HepG2 (cell line): ENCODE measurements around the gene BEAN1. TPM values are rescaled to one million over a fixed set of nuclear protein-coding genes. Genes with fewer than 3 reads are reported as not detected.
A peak's percentile ranks its signal among the peaks of the same experiment; 100 is the strongest.

Experiments
- ATF7-NPFF ChIP-seq: sonication (generic); formaldehyde crosslinking; IDR thresholded peaks from 2 replicates; pipeline ENCODE4 v1.8.1; 2023; ENCODE audit warnings: mild to moderate bottlenecking, low read depth, missing genetic modification reagents, moderate library complexity
- NR2F2 ChIP-seq: IDR thresholded peaks from 2 replicates; pipeline ENCODE4 v1.6.1; 2012; ENCODE audit warnings: low read depth, inconsistent platforms, borderline replicate concordance
- PHF5A ChIP-seq: IDR thresholded peaks from one replicate; pipeline ENCODE4 v1.6.1; 2018; ENCODE audit warnings: low read depth, missing genetic modification reagents; ENCODE audit not compliant: unreplicated experiment
- SMYD3 ChIP-seq: sonication (generic); formaldehyde crosslinking; IDR thresholded peaks from 2 replicates; pipeline ENCODE4 v1.8.1; 2023; ENCODE audit warnings: mild to moderate bottlenecking, missing genetic modification reagents
- TRIM24 ChIP-seq: sonication (generic); formaldehyde crosslinking; IDR thresholded peaks from 2 replicates; pipeline ENCODE4 v1.8.0; 2022; ENCODE audit warnings: mild to moderate bottlenecking, missing genetic modification reagents
- YEATS4 ChIP-seq: sonication (generic); formaldehyde crosslinking; IDR thresholded peaks from 2 replicates; pipeline ENCODE4 v1.4.0; 2020; ENCODE audit warnings: missing genetic modification reagents, borderline replicate concordance
- ZNF256 ChIP-seq: sonication (generic); formaldehyde crosslinking; conservative IDR thresholded peaks from 2 replicates; pipeline ENCODE4 v1.4.0; 2020; ENCODE audit warnings: missing genetic modification reagents
- ZNF34 ChIP-seq: sonication (generic); formaldehyde crosslinking; IDR thresholded peaks from 2 replicates; pipeline ENCODE4 v1.4.0; 2020; ENCODE audit warnings: mild to moderate bottlenecking, missing genetic modification reagents, borderline replicate concordance
- ZNF431 ChIP-seq: sonication (generic); formaldehyde crosslinking; IDR thresholded peaks from 2 replicates; pipeline ENCODE4 v1.9.0; 2022; ENCODE audit warnings: missing genetic modification reagents, low read depth, mild to moderate bottlenecking, borderline replicate concordance
- ZNF552 ChIP-seq: sonication (generic); formaldehyde crosslinking; IDR thresholded peaks from 2 replicates; pipeline ENCODE4 v1.9.0; 2022; ENCODE audit warnings: missing genetic modification reagents, mild to moderate bottlenecking, borderline replicate concordance
- ZNF619 ChIP-seq: sonication (generic); formaldehyde crosslinking; IDR thresholded peaks from 2 replicates; pipeline ENCODE4 v1.4.0; 2020; ENCODE audit warnings: mild to moderate bottlenecking, missing genetic modification reagents
- ZNF724P ChIP-seq: sonication (generic); formaldehyde crosslinking; IDR thresholded peaks from 2 replicates; pipeline ENCODE4 v1.8.0; 2022; ENCODE audit warnings: missing genetic modification reagents, borderline replicate concordance
- ZNF792 ChIP-seq: IDR thresholded peaks from 2 replicates; pipeline ENCODE4 v1.6.1; 2016
- ZNF878 ChIP-seq: sonication (generic); formaldehyde crosslinking; IDR thresholded peaks from 2 replicates; pipeline ENCODE4 v1.8.1; 2023; ENCODE audit warnings: mild to moderate bottlenecking, missing genetic modification reagents, moderate library complexity
- polyA plus RNA-seq, 8 experiments: library from polyadenylated mRNA; depleted of rRNA in 3 of 8; stranded (reverse) in 7 of 8; unstranded in 1 of 8; fragments of >200 nt; fragmentation: Illumina TruSeq in 4 of 8; extraction: Trizol in 4 of 8; gene quantifications; 2 replicates each; pipeline versions ENCODE4 v1.2.1 to v1.2.3, GENCODE V29; 2011 to 2016; ENCODE audit warnings: low read depth in 4 of 8, missing spikeins in 1 of 8, mixed read lengths in 1 of 8; ENCODE audit not compliant: insufficient read depth in 1 of 8
- total RNA-seq, 5 experiments: library from RNA; depleted of rRNA; stranded (reverse); fragments of >200 nt; fragmentation: Illumina TruSeq; extraction: Trizol; gene quantifications; 2 replicates each; pipeline ENCODE4 v1.2.3, GENCODE V29; 2016; ENCODE audit warnings: low read depth in 1 of 5
- TF ChIP-seq, protein P1 (sequence below): IDR thresholded peaks from 2 replicates; pipeline ENCODE4 v1.6.1; 2016
- TF ChIP-seq, protein P2 (sequence below): sonication (generic); formaldehyde crosslinking; IDR thresholded peaks from 2 replicates; pipeline ENCODE4 v1.4.0; 2020; ENCODE audit warnings: mild to moderate bottlenecking, missing genetic modification reagents
- TF ChIP-seq, protein P3 (sequence below): sonication (generic); formaldehyde crosslinking; IDR thresholded peaks from 2 replicates; pipeline ENCODE4 v1.8.1; 2022; ENCODE audit warnings: low read depth, mild to moderate bottlenecking, missing genetic modification reagents
- TF ChIP-seq, protein P4 (sequence below): sonication (generic); formaldehyde crosslinking; IDR thresholded peaks from 2 replicates; pipeline ENCODE4 v1.8.1; 2023; ENCODE audit warnings: missing genetic modification reagents, inconsistent platforms, borderline replicate concordance
- TF ChIP-seq, protein P5 (sequence below): sonication (generic); formaldehyde crosslinking; IDR thresholded peaks from 2 replicates; pipeline ENCODE4 v1.5.1; 2020; ENCODE audit warnings: missing genetic modification reagents, mild to moderate bottlenecking, borderline replicate concordance
- TF ChIP-seq, protein P6 (sequence below): IDR thresholded peaks from 2 replicates; pipeline ENCODE4 v1.4.0; 2020; ENCODE audit warnings: mild to moderate bottlenecking, missing genetic modification reagents

BEAN1 gene
- total and polyA plus RNA-seq, 2 of the 13 experiments (the other 11 are each of a cell fraction or from before 2014, with no cell fraction given): 0.53 to 1.4 TPM

DNA sequence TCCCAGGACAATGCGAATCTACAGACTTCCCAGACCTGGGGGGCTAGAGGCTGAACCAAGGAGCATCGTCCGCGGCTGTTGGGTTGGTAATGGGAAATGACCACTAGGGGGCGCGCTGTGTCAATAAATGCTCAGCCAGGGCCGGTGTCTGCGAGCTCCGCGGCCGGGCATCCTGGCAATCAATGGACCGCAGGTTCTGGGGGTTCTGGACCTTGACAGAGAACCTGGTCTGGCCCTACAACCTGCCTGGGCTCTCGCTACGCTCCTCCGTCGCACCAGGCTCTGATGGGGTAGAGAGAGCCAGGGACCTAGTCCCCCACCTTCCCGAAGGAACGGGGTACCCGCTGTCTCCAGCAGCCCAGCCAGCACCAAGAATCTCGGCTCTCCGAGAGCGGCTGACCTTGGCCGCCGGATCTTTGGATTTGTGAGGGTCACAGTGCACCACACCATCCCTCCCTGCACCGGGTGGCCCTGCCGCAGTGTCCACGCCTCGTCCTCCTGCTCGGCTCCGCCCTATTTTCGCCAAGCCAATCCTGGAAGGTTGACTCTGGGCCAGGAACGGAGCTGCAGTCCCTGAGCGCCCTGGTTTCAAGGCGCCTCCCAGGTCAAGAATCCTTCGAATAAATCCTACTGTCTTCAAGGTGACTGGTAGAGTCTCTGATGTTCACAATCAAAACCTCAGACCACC lies 20.4 kb upstream of the BEAN1 start (continued):
- TF ChIP-seq, protein P1, sequence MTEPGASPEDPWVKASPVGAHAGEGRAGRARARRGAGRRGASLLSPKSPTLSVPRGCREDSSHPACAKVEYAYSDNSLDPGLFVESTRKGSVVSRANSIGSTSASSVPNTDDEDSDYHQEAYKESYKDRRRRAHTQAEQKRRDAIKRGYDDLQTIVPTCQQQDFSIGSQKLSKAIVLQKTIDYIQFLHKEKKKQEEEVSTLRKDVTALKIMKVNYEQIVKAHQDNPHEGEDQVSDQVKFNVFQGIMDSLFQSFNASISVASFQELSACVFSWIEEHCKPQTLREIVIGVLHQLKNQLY (CRISPR knock-in tag): peak; percentile 96
- TF ChIP-seq TRIM24 (CRISPR knock-in tag) (no peak), ZNF724P (CRISPR knock-in tag) (no peak), ZNF34 (CRISPR knock-in tag) (no peak), PHF5A (CRISPR knock-in tag) (no peak), ZNF256 (no peak), SMYD3 (CRISPR knock-in tag) (peak; percentile 58; the same call in 1 of the 2 replicates), ZNF431 (CRISPR knock-in tag) (peak; percentile 70; the same call in 1 of the 2 replicates), ATF7-NPFF (CRISPR knock-in tag) (no peak), ZNF792 (CRISPR knock-in tag) (no peak), ZNF878 (CRISPR knock-in tag) (no peak), ZNF552 (no peak; the same call in 1 of the 2 replicates), NR2F2 (no peak), YEATS4 (CRISPR knock-in tag) (peak; percentile 66; the same call in 1 of the 2 replicates), ZNF619 (peak; percentile 80)
- TF ChIP-seq, protein P2, sequence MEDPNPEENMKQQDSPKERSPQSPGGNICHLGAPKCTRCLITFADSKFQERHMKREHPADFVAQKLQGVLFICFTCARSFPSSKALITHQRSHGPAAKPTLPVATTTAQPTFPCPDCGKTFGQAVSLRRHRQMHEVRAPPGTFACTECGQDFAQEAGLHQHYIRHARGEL: peak; percentile 36; the same call in 1 of the 2 replicates
- TF ChIP-seq, protein P3, sequence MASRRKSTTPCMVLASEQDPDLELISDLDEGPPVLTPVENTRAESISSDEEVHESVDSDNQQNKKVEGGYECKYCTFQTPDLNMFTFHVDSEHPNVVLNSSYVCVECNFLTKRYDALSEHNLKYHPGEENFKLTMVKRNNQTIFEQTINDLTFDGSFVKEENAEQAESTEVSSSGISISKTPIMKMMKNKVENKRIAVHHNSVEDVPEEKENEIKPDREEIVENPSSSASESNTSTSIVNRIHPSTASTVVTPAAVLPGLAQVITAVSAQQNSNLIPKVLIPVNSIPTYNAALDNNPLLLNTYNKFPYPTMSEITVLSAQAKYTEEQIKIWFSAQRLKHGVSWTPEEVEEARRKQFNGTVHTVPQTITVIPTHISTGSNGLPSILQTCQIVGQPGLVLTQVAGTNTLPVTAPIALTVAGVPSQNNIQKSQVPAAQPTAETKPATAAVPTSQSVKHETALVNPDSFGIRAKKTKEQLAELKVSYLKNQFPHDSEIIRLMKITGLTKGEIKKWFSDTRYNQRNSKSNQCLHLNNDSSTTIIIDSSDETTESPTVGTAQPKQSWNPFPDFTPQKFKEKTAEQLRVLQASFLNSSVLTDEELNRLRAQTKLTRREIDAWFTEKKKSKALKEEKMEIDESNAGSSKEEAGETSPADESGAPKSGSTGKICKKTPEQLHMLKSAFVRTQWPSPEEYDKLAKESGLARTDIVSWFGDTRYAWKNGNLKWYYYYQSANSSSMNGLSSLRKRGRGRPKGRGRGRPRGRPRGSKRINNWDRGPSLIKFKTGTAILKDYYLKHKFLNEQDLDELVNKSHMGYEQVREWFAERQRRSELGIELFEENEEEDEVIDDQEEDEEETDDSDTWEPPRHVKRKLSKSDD (CRISPR knock-in tag): no peak
- TF ChIP-seq, protein P4, sequence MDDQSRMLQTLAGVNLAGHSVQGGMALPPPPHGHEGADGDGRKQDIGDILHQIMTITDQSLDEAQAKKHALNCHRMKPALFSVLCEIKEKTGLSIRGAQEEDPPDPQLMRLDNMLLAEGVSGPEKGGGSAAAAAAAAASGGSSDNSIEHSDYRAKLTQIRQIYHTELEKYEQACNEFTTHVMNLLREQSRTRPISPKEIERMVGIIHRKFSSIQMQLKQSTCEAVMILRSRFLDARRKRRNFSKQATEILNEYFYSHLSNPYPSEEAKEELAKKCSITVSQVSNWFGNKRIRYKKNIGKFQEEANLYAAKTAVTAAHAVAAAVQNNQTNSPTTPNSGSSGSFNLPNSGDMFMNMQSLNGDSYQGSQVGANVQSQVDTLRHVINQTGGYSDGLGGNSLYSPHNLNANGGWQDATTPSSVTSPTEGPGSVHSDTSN (CRISPR knock-in tag): no peak
- TF ChIP-seq, protein P5, sequence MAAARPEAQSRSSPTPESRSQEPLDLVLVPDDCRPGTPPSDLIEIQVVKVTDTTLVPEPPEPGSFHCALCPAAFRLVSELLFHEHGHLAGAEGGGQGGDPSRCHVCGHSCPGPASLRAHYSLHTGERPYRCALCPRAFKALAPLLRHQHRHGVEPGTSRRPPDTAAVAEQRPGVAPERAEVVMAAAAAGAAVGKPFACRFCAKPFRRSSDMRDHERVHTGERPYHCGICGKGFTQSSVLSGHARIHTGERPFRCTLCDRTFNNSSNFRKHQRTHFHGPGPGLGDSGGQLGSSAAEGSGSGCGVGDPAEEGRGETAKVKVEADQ (CRISPR knock-in tag): no peak; the same call in 1 of the 2 replicates
- TF ChIP-seq, protein P6, sequence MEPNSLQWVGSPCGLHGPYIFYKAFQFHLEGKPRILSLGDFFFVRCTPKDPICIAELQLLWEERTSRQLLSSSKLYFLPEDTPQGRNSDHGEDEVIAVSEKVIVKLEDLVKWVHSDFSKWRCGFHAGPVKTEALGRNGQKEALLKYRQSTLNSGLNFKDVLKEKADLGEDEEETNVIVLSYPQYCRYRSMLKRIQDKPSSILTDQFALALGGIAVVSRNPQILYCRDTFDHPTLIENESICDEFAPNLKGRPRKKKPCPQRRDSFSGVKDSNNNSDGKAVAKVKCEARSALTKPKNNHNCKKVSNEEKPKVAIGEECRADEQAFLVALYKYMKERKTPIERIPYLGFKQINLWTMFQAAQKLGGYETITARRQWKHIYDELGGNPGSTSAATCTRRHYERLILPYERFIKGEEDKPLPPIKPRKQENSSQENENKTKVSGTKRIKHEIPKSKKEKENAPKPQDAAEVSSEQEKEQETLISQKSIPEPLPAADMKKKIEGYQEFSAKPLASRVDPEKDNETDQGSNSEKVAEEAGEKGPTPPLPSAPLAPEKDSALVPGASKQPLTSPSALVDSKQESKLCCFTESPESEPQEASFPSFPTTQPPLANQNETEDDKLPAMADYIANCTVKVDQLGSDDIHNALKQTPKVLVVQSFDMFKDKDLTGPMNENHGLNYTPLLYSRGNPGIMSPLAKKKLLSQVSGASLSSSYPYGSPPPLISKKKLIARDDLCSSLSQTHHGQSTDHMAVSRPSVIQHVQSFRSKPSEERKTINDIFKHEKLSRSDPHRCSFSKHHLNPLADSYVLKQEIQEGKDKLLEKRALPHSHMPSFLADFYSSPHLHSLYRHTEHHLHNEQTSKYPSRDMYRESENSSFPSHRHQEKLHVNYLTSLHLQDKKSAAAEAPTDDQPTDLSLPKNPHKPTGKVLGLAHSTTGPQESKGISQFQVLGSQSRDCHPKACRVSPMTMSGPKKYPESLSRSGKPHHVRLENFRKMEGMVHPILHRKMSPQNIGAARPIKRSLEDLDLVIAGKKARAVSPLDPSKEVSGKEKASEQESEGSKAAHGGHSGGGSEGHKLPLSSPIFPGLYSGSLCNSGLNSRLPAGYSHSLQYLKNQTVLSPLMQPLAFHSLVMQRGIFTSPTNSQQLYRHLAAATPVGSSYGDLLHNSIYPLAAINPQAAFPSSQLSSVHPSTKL: peak; percentile 76
